HEK293T (cell line): ENCODE results near the gene TSTD2.

Experiments
- BHLHE40 ChIP-seq: fragments of 450-650 bp; IDR thresholded peaks from 2 replicates; pipeline ENCODE4 v1.6.1; 2016; ENCODE audit warnings: mild to moderate bottlenecking, moderate library complexity, borderline replicate concordance
- FOXA1 ChIP-seq: fragments of 450-650 bp; IDR thresholded peaks from 2 replicates; pipeline ENCODE4 v1.6.1; 2016; ENCODE audit warnings: mild to moderate bottlenecking
- FOXK2 ChIP-seq: fragments of 450-650 bp; IDR thresholded peaks from 2 replicates; pipeline ENCODE4 v1.6.1; 2016; ENCODE audit warnings: mild to moderate bottlenecking
- NFRKB ChIP-seq: fragments of 450-650 bp; IDR thresholded peaks from 2 replicates; pipeline ENCODE4 v1.6.1; 2016; ENCODE audit warnings: mild to moderate bottlenecking, moderate library complexity
- SP1 ChIP-seq: fragments of 450-650 bp; IDR thresholded peaks from 2 replicates; pipeline ENCODE4 v1.6.1; 2017
- SUZ12 ChIP-seq: fragments of 450-650 bp; IDR thresholded peaks from 2 replicates; pipeline ENCODE4 v1.6.1; 2016; ENCODE audit warnings: mild to moderate bottlenecking
- TARDBP ChIP-seq: fragments of 450-650 bp; IDR thresholded peaks from 2 replicates; pipeline ENCODE4 v1.6.1; 2016

DNA sequence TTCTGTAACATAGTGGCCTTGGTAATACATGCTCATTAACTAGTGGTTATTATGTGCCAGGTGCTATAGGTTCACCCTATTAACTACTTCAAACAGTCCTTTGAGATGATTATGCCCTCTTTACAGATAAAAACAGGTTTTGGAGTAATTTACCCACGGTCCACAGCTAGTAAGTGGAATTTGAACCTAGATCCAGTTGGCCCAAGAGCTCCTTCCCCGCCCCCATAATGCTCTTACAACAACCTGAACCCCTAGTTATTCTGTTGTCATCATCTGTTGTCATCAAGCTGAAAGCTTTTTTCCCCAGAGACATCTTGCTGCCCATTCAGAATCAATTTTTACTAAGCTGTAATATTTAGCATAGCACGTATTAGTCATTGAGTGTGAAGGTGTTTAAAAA lies 40.8 kb upstream of the TSTD2 start:
- TF ChIP-seq FOXK2, result no peak
- no peak for TF ChIP-seq SUZ12
- TF ChIP-seq NFRKB, result no peak
- TF ChIP-seq FOXA1, result no peak
- no peak for TF ChIP-seq BHLHE40
- TF ChIP-seq TARDBP, result no peak
- no peak for TF ChIP-seq SP1
